Esophagus muscularis mucosa (tissue), 4 donors: ENCODE measurements around the gene AGAP3.
A peak's percentile ranks its signal among the peaks of the same experiment; 100 is the strongest.

Experiments used
- CTCF ChIP-seq, 3 experiments: fragments of 200-600 bp in 2 of 3; fragments of 450-650 bp in 1 of 3; sonication (generic) in 2 of 3; IDR thresholded peaks; one replicate each; pipeline ENCODE4 v1.5.1; 2017 to 2019; ENCODE audit warnings: antibody characterized with exemption in 3 of 3, mild to moderate bottlenecking in 2 of 3, moderate library complexity in 1 of 3
- EP300 ChIP-seq: sonication (generic); formaldehyde crosslinking; IDR thresholded peaks from one replicate; pipeline ENCODE4 v1.6.1; 2017; ENCODE audit warnings: antibody characterized with exemption
- POLR2A ChIP-seq: fragments of 450-650 bp; IDR thresholded peaks from one replicate; pipeline ENCODE4 v1.6.1; 2017; ENCODE audit warnings: antibody characterized with exemption, moderate library complexity, mild to moderate bottlenecking, low read depth
- POLR2AphosphoS5 ChIP-seq, 2 donors: sonication (generic); formaldehyde crosslinking; IDR thresholded peaks; one replicate each; pipeline ENCODE4 v1.6.1; 2017; ENCODE audit warnings: antibody characterized with exemption in 2 of 2

GRCh38 chr7:151059367-151060112, 26.7 kb upstream of the AGAP3 start, which contains the start of gene SLC4A2:
- peak; percentile 40 to 77 for TF ChIP-seq POLR2AphosphoS5 (IDR thresholded peaks at IDR 0.05)
- peak; percentile 38 to 52 (median 42) for TF ChIP-seq CTCF (IDR thresholded peaks at IDR 0.05)
- TF ChIP-seq EP300: no peak
- TF ChIP-seq POLR2A: no peak
